Heart right ventricle (tissue), 16 donors: ENCODE results near the gene EEF2. TPM values are rescaled to one million over a fixed set of nuclear protein-coding genes. Genes with fewer than 3 reads are reported as not detected.

ENCODE experiments used
- ATAC-seq, 8 donors: fragments of 200-7000 bp; cut with Tn5 transposase; one replicate each; pipeline ENCODE4 v1.9.1; 2020; ENCODE audit warnings: mild to moderate bottlenecking in 8 of 8, moderate library complexity in 8 of 8, moderate number of reproducible peaks in 1 of 8
- DNase-seq, 2 donors: peaks; one replicate each; pipeline ENCODE4 v3.0.0-alpha.2; 2020
- H3K27ac ChIP-seq, 10 donors: fragments of 200-600 bp; sonication (generic) in 2 of 10; one replicate each; pipeline versions ENCODE4 v1.5.0 to v1.8.0; 2020 to 2022; ENCODE audit warnings: mild to moderate bottlenecking in 3 of 10
- H3K27me3 ChIP-seq, 7 donors: fragments of 200-600 bp; one replicate each; pipeline ENCODE4 v1.8.0; 2021 to 2022; ENCODE audit warnings: mild to moderate bottlenecking in 2 of 7
- H3K36me3 ChIP-seq, 9 donors: fragments of 200-600 bp; sonication (generic) in 1 of 9; one replicate each; pipeline versions ENCODE4 v1.5.0 to v1.8.0; 2020 to 2022; ENCODE audit warnings: mild to moderate bottlenecking in 2 of 9
- H3K4me1 ChIP-seq, 9 donors: fragments of 200-600 bp; sonication (generic) in 1 of 9; one replicate each; pipeline versions ENCODE4 v1.5.0 to v1.8.0; 2020 to 2022; ENCODE audit warnings: mild to moderate bottlenecking in 4 of 9
- H3K4me3 ChIP-seq, 10 donors: fragments of 200-600 bp; sonication (generic) in 2 of 10; one replicate each; pipeline versions ENCODE4 v1.5.0 to v1.8.0; 2020 to 2022; ENCODE audit warnings: mild to moderate bottlenecking in 7 of 10, moderate library complexity in 2 of 10
- H3K9me3 ChIP-seq, 11 donors: fragments of 200-600 bp in 10 of 11; sonication (generic) in 2 of 11; one replicate each; pipeline versions ENCODE4 v1.5.0 to v1.8.0; 2013 to 2022; ENCODE audit warnings: mild to moderate bottlenecking in 2 of 11, control low read depth in 1 of 11, moderate library complexity in 1 of 11
- CTCF ChIP-seq, 9 donors: fragments of 200-600 bp; sonication (generic) in 2 of 9; IDR thresholded peaks; one replicate each; pipeline versions ENCODE4 v1.5.0 to v1.8.0; 2021 to 2022; ENCODE audit warnings: antibody characterized with exemption in 9 of 9, mild to moderate bottlenecking in 5 of 9, moderate library complexity in 1 of 9
- WGBS, 2 donors: extraction: QIAGEN DNeasy Blood & Tissue Kit; methylation state at CpG; one replicate each; pipeline ENCODE4 v1.1.7; 2013; ENCODE audit warnings: inconsistent platforms in 1 of 2; 5-methylcytosine and 5-hydroxymethylcytosine counted together
- intact Hi-C, 10 donors: fragments of 100-400 bp; cut with DNase I; formaldehyde crosslinking; loops; one replicate each; pipeline versions ENCODE4 v1.11.1 to v1.14.2; 2022
- polyA plus RNA-seq, 2 donors: library from polyadenylated mRNA; stranded (reverse); fragments of 200-250 nt; gene quantifications; one replicate each; pipeline ENCODE4 v1.2.3, GENCODE V29; 2013
- total RNA-seq, 10 donors: library from RNA; stranded (reverse); fragmentation: NEBNext Ultra II Directional in 3 of 10; extraction: Animal tissue kit (Norgen Biotek cat#: 25700) in 3 of 10; gene quantifications; one replicate each; pipeline versions ENCODE4 v1.2.1 to v1.2.4, GENCODE V29; 2021 to 2023
- donor health status: Arrhythmogenic right ventricular cardiomyopathy.
- donor health status: ischemic (EF 13 %, LVEDD 7.1; RV severe dilation, severe dysfunction).
- donor health status: healthy with polysubstance abuse.
- donor health status: DM: no; HTN: yes; CAD: no.
- donor health status: DM: no; HTN: no; CAD: no.
- donor health status: ischemic (EF 25% LVEDD 6.9; RV normal size, moderate dysfunction).
- donor health status: ischemic (EF 25% LVEDD 5.7; RV mildly dilated, moderate dysfunction).
- donor health status: healthy.
- donor health status: DM: yes; HTN: yes; CAD: no.
- donor health status: Ischemic cardiomyopathy.
- donor health status: ischemic (EF 35%, LVEDD 5.7; RV mildly dilated, moderate dysfunction).
- donor health status: nonischemic (EF 11% LVEDD 7.7; RV severe dilation, severe dysfunction).
- donor health status: DM: yes; HTN: yes; CAD: no.
- donor health status: PGD.
- donor health status: ischemic (EF 29% LVEDD 5.4; RV normal size, mild dysfunction).
- donor health status: nonischemic (EF 23%, LVEDD 6.1; RV moderate dilation, normal function).

EEF2 gene
- total and polyA plus RNA-seq, 12 donors, result 704 to 2,887 (median 2,554) TPM

- H3K9me3 ChIP-seq, result no peaks in the 10 kb centered on the region
- intact Hi-C loops, result loop anchor here in 1 of 10 donors (10.0 kb wide), 1 partner anchor 213 kb away; the partner anchor contains the start of genes APBA3 and MRPL54
- H3K4me1 ChIP-seq, result peaks cover 0 to 16% (median 3%) of the 10 kb centered on the region in 9 donors
- WGBS, 2 donors, result 89 to 91% methylated on average over 59 of the region's 59 CpGs
- ATAC-seq (peak in 4 of 8 donors; percentile 2 to 15 (median 6)), DNase-seq (peak in 1 of 2 donors; percentile 4)
- H3K4me3 ChIP-seq, result no peak overlapping the region
- H3K27ac ChIP-seq, result peak overlapping the region in 2 of 10 donors; percentile 20 to 33
- no peaks in the 10 kb centered on the region for H3K27me3 ChIP-seq
- peaks cover 39 to 80% (median 74%) of the 10 kb centered on the region in 9 donors for H3K36me3 ChIP-seq
- no peak for TF ChIP-seq CTCF (IDR thresholded peaks at IDR 0.05)
These were observed 7.8 kb downstream of the EEF2 start for GRCh38 chr19:3977242-3978143.

- 84 to 87% methylated on average over 29 of the region's 29 CpGs for WGBS, 2 donors
- TF ChIP-seq CTCF (IDR thresholded peaks at IDR 0.05), result no peak
- DNase-seq (peak in 1 of 2 donors; percentile 5), ATAC-seq (peak in 4 of 8 donors; percentile 5 to 66 (median 10))
- H3K27ac ChIP-seq, result peak overlapping the region in 2 of 10 donors; percentile 20 to 33
- H3K36me3 ChIP-seq, result peaks cover 31 to 74% (median 66%) of the 10 kb centered on the region in 9 donors
- no peaks in the 10 kb centered on the region for H3K9me3 ChIP-seq
- H3K4me1 ChIP-seq, result peaks cover 0 to 17% (median 1%) of the 10 kb centered on the region in 9 donors
- H3K4me3 ChIP-seq, result no peak overlapping the region
- intact Hi-C loops, result loop anchor here in 1 of 10 donors (10.0 kb wide), 1 partner anchor 212 kb away; the partner anchor contains the start of genes APBA3 and MRPL54
- no peaks in the 10 kb centered on the region for H3K27me3 ChIP-seq
These were observed 8.6 kb downstream of the EEF2 start for GRCh38 chr19:3976495-3977241.

- ATAC-seq (no peak), DNase-seq (no peak)
- Histone ChIP-seq H3K27me3 (no peaks in the 10 kb centered on the region), H3K4me1 (peaks cover 0 to 17% (median 6%) of the 10 kb centered on the region in 9 donors), H3K36me3 (peaks cover 23 to 64% (median 56%) of the 10 kb centered on the region in 9 donors), H3K27ac (no peak overlapping the region), H3K4me3 (no peak overlapping the region), H3K9me3 (no peaks in the 10 kb centered on the region)
- no peak for TF ChIP-seq CTCF (IDR thresholded peaks at IDR 0.05)
- WGBS, 2 donors, result 80 to 81% methylated on average over 14 of the region's 14 CpGs
- intact Hi-C loops, result loop anchor here in 1 of 10 donors (10.0 kb wide), 1 partner anchor 211 kb away; the partner anchor contains the start of genes APBA3 and MRPL54
These were observed 9.6 kb downstream of the EEF2 start for GRCh38 chr19:3975637-3976087.

GRCh38 chr19:3975144-3975543 lies 10.1 kb downstream of the EEF2 start:
- no peak for TF ChIP-seq CTCF (IDR thresholded peaks at IDR 0.05)
- 83 to 85% methylated on average over 8 of the region's 8 CpGs for WGBS, 2 donors
- no peak overlapping the region for H3K4me3 ChIP-seq
- intact Hi-C loops, result loop anchor here in 1 of 10 donors (10.0 kb wide), 1 partner anchor 210 kb away; the partner anchor contains the start of genes APBA3 and MRPL54
- DNase-seq (no peak), ATAC-seq (no peak)
- no peaks in the 10 kb centered on the region for H3K9me3 ChIP-seq
- H3K4me1 ChIP-seq, result peaks cover 0 to 15% (median 6%) of the 10 kb centered on the region in 9 donors
- no peaks in the 10 kb centered on the region for H3K27me3 ChIP-seq
- H3K36me3 ChIP-seq, result peaks cover 18 to 59% (median 50%) of the 10 kb centered on the region in 9 donors
- no peak overlapping the region for H3K27ac ChIP-seq
